HG03558 (cell line): ENCODE data around the gene TRIM15.
"Not testable (repeated sequence)": the region's sequence is repeated elsewhere in the genome, so short reads cannot be mapped to it uniquely, and the experiment has no call there.

Experiments
- ATAC-seq: cut with Tn5 transposase; IDR thresholded peaks from one replicate; pipeline ENCODE4 v1.9.1; 2021; ENCODE audit warnings: moderate number of reproducible peaks; ENCODE audit not compliant: unreplicated experiment; ENCODE audit errors: extremely low read depth

The TRIM15 gene

DNA sequence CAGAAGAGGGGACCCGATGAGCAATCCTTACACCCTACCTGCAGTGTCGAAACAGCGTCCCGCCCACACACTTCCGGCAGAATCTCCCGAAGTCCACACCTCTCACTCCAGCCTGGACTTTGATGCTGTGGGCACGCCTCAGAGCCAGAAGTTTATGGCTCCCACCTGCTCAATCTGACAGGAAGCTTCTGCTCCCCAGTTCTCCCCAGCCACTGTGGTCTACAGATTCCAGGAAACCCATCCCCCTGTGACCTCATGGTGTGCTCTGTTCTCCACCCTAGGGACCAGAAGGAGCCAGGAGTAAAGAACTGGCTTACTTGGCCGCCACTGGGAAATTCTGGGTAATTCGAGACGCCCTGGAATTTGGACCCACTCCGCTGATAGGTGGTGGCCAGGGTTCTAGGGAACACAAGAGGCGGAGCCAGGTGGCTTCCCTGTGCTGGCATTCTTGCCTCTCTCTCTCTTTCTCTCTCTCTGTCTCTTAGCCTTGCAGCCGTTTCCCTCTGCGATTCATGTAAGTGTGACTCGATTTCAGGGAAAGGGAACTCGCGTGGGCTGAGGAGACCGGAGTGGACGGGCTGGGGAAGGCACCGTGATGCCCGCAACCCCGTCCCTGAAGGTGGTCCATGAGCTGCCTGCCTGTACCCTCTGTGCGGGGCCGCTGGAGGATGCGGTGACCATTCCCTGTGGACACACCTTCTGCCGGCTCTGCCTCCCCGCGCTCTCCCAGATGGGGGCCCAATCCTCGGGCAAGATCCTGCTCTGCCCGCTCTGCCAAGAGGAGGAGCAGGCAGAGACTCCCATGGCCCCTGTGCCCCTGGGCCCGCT is at the start of gene TRIM15:
Gene TRIM15 (plus strand): TSS at position 457 of the 828 bp plus-strand sequence. CDS start 139 bp downstream, at position 596.
- no peak for ATAC-seq

DNA sequence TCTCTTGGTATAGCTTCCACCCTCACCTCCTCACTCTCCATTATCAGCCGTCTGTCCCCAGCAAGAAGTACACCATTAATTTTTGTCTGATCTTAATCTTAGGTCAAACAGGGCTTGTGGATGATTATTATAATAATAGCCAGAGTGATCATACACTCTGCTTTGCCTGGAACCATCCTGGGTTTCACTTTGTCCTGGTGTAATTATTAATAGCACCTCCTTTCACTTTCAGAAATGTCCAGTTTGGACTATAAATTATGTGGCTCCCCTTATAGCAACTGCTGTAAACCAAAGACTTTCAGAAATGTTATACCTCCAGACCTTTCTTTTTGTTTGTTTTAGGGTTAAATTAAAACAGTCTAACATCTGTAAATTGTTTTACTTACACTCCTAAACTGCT is 49.5 kb upstream of the TRIM15 start:
- ATAC-seq: no peak

DNA sequence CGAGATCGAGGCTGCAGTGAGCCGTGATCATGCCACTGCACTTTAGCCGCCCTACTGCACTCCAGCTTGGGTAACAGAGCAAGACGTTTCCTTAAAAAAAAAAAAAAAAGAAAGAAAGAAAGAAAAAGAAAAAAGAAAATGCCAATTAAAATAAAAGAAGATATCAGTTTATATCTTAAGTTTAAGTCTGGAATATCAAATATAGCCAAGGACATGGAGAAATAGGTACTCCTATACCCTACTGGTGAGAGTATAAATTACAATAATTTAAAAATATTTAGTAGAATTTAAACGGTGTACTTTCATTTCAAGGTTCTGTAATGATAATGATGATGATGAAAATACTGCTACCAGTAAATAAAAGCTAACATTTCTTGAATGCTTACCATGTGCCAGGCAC is 46.6 kb upstream of the TRIM15 start:
- no peak for ATAC-seq

DNA sequence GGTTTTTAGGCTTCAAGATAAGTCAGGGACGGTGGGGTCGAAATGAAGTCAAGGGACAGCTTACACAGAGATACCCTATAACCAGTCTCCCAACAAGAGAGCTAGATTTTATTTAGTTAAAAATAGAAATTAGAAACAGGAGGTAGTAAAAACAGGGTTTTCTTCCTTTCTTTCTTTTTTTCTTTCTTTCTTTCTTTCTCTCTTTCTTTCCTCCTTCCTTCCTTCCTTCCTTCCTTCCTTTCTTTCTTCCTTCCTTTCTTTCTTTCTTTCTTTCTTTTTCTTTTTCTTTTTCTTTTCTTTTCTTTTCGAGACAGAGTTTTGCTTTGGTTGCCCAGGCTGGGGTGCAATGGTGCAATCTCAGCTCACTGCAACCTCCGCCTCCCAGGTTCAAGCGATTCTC is 44.7 kb upstream of the TRIM15 start:
- not testable (repeated sequence) for ATAC-seq

DNA sequence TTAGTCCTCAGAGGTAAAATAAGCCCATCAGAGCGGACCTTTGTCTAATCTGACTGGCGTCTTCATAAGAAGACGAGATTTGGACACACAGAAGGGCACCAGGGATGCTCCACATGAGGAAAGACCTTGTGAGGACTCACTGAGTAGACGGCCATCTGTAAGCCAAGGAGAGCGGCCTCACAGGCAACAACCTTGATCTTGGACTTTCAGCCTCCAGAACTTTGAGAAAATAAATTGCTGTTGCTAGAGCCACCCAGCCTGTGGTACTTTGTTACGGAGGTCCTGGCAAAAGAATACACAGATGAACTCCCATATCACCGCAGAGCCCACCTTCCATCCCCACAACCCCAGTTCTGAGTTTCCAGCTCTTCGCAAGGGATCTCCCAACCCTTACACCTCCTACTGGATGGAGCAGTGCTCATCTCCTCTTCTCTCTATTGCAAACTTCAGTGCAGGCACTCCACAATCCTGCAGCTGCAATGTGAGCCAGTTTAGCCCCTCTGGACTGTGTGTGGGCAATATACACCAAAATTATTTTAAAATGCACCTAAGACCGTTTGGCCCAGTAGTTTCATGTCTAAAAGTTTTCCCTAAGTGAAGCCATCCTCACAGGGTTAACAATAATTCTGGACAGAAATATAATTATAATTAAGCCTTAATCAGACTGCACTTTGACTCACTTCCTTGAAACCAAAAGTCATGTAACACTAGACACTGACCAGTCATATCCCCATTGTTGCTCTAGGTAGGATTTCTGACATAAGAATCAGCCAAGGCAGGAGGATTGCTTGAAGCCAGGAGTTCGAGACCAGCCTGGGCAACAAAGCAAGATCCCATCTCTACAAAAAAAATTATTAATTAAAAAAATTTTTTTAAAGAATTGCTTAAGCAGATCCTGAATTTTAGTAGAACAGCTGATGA is 41.6 kb upstream of the TRIM15 start:
- ATAC-seq: no peak

DNA sequence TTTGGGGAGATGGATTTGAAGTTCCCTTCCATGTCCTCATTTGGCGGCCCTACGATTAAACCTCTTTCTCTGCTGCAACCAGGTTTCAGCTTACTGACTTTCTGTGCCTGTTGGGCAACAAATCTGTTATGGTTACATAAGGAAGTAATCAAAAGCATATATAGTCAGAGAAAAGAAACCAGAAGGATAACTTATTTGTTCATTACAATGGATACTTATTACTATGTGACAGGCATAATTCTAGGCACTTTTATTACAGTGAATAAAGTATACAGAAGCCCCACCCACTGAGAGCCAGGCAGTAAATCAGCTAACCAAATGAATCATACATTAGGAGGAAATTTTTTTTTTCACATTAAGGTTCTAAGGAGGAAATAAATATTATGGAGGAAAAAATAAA is 40.8 kb upstream of the TRIM15 start:
- no peak for ATAC-seq

DNA sequence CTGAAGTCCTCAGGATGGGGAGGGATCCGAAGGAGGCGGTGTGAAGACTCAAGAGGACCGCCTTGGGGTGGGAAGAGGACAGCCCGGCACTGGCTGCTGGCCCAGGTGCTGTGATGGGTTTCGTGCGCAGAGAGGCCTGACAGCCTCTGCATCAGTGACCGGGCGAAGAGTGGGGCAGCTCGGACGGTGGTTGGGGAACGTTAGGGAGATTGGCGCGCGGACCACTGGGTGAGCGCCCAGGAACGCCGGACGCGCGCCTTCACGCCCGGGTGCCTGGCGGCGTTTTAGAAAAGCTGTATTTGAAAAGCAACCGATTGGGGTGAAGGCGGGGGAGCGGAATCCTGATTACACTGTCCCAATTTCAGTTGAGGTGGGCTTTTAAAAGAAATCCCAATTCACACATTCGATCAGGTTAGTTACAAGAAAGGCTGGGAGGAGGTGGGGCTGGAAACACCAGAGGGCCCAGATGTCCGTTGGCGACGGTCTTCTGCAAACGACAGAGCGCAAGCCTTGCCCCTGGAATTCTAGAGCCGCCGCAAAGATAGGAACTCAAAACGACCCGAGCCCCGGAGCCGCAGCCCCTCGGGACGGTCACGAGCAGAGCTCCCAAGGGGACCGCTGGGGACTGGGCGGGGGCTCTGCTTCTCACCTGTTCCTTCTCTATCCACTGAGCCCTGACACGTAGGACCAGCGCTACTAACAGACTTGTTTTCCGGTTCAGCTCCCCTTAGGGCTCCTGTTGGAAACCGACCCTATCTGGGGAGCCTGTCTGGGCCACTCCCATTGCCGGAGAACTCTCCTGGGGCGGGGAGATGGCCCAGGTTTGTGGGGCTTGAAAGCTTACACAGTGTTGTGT is 35.9 kb upstream of the TRIM15 start:
- no peak for ATAC-seq

DNA sequence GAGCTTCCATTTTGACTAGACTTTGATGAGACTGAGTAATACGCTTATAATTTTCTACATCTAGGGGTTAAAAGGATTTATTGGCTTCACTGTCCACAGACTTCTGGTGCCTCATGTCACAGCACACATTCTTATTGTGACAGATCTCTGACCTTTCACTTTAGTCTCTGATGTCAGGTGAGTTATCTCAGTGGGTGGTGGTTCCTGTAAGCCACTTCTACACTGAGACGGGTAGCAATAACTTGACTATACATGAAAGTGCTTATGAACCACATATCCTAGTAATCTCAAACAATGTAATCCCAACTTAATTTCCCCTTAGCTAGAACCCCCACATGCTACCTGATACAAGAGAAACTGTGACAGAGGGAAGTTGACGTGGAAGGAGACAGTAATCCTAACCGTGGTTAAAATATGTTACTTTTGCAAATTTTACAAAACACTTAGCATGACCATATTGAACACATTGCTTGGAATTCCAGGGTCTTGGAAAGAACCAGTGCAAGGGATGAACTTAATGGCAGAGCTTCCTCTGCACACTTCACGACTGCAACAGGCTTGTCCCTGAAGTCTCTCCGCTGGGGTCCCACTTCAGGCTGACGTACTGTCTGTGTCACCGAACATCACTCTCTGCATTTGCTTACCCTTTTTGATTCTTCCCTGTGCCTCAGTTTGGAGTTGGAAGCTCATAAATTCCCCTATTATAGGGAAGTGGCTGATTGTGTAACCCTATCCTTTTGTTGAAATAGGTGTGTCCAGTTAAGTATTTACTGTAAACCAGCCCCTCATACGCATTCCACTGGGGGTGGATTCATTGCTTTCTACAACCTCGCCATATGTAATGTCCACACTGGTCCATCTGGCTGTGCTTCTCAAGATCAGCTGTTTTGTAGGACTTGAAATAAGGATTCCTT is 33.8 kb upstream of the TRIM15 start:
- no peak for ATAC-seq

DNA sequence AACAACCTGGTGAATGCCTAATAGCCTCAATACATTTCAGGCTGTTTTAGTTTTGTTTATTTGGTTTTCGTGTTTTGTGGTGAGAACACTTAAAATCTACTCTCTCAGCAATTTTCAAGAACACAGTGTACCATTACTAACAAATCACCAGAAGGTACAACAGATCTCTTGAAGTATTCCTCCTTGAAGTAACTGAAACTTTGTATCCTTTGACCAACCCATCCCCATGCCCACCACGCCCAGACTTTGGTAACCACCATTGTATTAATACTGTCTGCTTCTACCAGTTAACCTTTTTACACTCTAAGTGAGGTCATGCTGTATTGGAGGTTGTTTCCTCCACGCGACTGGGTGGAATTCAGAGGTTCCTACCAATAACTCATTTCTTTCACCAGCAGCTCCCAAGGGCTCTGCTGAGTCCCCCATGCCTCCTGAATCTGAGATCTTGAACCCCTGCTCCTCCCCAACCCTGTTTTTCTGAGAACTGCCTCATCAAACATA is 33.1 kb upstream of the TRIM15 start:
- ATAC-seq: no peak

DNA sequence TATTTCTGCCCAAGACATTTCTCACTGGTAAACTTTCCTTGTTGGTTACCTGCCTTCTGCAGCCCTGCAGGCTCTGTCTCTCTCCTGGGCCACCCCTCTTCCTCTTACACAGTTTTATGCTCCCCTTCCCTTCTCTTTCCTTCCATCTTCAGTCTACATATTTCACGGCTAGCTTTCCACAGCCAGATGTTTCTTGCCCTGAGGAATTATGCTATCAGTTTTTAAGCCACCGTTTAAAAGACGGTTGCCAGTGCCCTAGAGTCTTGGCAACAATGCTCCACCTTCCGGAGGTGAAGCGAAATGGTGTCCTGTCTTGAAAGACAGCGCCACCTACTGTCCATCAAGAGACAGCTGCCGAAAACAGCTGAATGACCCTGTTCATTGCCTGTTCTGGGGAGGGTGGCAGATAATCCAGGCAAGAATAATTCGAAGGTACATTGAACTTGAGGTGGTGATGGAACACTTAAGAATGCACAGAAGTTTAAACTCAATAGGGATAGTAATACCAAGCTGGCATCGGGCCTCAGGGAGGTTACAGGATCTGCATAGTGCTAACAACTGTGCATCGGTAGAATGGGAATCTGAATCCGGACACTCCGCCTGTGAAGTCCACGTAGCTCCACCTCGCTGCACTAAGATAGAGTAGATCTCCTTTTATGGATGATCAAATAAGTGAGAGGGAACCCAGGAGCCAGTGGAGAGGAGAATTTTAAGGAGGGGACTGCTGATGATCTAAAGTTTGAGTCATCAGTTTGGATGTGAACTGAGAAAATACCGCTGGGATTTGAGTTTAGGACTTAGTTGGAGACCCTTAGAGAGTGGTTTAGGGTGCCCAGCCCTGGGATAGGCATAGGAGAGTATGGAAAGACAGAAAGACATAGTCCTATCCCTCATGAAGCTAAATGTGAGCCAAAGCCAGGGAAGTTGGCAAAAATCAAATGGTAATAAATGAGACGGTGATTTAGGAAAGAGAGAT is 32.2 kb upstream of the TRIM15 start:
- no peak for ATAC-seq

DNA sequence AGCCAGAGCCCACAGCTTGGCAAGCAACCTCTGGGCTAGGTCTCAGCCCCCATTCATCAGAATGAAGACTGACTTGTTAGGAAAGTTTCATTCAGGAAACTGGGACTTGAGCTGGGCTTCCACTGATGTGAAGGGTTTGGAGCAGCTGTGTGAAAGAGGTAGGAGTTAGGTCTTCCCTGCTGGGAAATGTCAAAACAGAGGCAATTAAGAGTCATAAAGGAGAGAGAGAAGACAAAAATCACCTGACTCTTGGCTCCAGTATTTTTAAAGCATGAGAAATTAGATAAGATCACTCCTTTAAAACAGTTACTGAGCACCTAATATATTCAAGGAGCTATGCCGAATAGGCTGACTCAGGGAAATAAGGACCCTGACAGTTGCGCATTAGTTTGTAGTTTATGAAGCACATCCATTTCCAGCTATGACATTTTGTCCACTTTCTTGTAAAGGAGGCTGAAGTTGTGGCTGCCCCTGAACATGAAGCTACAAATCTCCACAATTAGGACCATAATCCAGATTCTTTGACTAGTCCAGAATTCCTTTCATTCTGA is 31.3 kb upstream of the TRIM15 start:
- ATAC-seq: no peak

DNA sequence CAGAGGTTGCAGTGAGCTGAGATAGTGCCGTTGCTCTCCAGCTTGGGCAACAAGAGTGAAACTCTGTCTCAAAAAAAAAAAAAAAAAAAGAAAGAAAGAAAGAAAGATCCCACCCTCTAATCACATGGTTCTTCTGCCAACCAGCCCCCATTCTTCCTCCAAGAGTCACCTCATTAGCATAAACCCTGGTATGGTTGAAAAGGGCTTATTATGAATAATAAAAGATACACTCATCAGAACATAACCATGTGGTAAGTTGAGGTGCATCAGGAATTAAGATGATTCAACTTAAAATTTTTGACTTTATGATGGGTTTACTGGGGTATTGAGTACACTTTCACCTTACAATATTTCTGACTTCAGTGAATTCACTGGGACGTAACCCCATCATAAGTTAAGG is 28.2 kb upstream of the TRIM15 start:
- no peak for ATAC-seq

DNA sequence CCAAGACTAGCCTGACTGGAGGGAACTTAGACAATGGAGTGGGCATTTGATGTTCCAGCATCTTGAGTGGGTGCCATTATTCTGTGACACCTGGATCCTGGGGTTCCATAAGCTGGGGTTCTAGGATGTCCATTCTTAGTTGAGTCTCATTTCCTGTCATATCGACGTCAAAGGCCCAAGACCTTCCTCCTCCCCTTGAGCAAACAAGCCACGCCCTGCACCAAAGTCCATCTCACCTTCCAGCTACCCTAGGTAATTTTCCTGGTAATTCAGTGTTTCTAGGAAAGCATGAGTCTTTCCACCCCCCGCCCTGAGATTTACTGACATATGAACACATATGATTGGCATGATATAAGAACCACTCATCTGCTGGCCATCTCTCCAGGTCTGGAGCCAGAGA is 27.6 kb upstream of the TRIM15 start, which contains the start of gene TRIM40:
Gene TRIM40 (plus strand): TSS at position 384 of the 400 bp plus-strand sequence. CDS start 897 bp downstream, outside the sequence.
- ATAC-seq: no peak

DNA sequence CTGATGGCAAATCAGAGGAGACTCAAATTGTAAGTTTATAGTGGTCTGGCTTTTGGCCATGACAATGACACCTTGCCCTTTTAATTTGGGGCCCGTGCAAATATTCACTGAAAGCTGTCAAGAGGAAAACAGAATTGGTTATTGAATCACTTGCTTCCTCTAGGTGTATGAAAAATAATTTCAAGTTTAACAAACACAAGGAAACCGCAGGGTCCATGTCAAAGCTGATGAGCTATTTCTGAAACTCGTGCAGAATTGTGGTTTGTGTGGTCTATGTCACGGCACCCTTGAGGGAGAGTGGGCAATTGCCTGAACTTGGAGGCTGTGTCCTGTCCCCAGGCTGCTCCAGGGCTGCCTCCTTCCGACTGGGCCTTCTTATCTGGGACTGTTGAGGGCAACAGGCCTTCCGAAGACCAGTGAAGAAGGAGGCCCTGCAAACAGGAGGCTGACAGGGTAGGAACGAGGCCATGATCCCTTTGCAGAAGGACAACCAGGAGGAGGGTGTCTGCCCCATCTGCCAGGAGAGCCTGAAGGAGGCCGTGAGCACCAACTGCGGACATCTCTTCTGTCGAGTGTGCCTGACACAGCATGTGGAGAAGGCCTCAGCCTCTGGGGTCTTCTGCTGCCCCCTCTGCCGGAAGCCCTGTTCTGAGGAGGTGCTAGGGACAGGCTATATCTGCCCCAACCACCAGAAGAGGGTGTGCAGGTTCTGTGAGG is 26.6 kb upstream of the TRIM15 start:
- no peak for ATAC-seq

DNA sequence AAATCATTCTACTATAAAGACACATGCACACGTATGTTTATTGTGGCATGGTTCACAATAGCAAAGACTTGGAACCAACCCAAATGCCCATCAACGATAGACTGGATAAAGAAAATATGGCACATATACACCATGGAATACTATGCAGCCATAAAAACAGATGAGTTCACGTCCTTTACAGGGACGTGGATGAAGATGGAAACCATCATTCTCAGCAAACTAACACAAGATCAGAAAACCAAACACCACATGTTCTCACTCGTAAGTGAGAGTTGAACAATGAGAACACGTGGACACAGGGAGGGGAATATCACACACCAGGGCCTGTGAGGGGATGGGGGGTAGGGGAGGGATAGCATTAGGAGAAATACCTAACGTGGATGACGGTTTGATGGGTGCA is 23.1 kb upstream of the TRIM15 start:
- not testable (repeated sequence) for ATAC-seq

DNA sequence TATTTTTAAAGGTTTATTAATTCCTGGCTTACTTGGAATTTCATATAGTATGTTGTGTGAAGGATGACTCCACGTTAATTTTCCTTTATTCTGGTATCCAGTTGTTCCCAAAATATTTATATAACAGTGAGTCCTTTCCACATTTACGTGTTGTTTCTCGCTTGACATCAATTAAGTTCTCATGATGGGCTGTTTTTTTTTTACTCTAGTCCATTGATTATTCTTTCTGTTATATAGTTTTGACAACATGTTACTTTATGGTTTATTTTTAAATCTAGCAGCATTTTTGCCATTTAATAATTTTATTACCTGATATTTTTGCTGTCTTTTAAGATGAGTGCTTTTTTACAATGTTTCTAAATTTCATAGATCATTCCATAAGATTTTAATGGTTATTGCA is 20.7 kb upstream of the TRIM15 start:
- no peak for ATAC-seq

DNA sequence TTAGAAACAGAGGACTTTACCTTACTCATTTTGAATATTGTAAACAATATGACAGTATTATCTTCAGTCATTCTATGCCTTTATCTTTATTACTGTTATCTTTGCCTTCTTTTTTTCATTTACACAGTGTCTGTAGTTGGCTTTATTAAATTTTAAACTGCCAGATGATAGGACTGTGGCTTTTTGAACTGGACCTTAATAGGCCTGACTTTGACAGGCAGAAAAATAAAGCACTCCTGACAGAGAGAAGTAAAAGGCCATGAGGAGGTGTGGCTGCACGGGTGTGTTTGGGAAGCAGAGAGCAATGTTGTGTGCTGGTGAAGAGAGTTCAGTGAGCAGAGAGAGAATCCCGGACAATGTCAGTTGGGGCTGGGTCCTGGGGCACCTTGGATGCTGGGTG is 19.6 kb upstream of the TRIM15 start:
- ATAC-seq: no peak
